ENCODE data around the gene CDH24. TPM values are rescaled to one million over a fixed set of nuclear protein-coding genes. Genes with fewer than 3 reads are reported as not detected.

Gene CDH24
- polyA plus RNA-seq, 2 of the 4 experiments (the other 2 are of a cell fraction): 4.8 to 5.1 TPM

DNA sequence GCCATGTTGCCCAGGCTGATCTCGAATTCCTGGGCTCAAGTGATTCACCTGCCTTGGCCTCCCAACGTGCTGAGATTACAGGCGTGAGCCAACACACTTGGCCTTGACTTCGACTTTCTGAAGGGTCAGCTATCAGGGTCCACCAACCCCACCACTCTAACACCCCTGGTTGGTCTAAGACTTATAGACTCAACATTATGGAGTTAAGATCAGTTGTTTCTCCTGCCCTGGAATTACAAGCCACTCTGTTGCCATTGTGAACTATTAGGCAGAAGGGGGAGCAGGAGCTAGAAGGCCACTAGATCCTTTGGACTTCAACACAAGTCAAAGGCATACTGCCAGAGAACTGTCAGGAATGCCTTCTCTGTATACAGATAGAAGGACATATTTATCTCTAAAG lies 17.2 kb downstream of the CDH24 start (continued):
- TF ChIP-seq, protein P1, sequence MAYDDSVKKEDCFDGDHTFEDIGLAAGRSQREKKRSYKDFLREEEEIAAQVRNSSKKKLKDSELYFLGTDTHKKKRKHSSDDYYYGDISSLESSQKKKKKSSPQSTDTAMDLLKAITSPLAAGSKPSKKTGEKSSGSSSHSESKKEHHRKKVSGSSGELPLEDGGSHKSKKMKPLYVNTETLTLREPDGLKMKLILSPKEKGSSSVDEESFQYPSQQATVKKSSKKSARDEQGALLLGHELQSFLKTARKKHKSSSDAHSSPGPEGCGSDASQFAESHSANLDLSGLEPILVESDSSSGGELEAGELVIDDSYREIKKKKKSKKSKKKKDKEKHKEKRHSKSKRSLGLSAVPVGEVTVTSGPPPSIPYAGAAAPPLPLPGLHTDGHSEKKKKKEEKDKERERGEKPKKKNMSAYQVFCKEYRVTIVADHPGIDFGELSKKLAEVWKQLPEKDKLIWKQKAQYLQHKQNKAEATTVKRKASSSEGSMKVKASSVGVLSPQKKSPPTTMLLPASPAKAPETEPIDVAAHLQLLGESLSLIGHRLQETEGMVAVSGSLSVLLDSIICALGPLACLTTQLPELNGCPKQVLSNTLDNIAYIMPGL (CRISPR knock-in tag; IDR thresholded peaks at IDR 0.05; ENCODE audit: borderline replicate concordance): no peak
- TF ChIP-seq POLR2A (IDR thresholded peaks at IDR 0.05; ENCODE audit: low read length): no peak
- TF ChIP-seq, protein P2, sequence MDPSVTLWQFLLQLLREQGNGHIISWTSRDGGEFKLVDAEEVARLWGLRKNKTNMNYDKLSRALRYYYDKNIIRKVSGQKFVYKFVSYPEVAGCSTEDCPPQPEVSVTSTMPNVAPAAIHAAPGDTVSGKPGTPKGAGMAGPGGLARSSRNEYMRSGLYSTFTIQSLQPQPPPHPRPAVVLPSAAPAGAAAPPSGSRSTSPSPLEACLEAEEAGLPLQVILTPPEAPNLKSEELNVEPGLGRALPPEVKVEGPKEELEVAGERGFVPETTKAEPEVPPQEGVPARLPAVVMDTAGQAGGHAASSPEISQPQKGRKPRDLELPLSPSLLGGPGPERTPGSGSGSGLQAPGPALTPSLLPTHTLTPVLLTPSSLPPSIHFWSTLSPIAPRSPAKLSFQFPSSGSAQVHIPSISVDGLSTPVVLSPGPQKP (IDR thresholded peaks at IDR 0.05; ENCODE audit: low read depth, low read length): no peak

DNA sequence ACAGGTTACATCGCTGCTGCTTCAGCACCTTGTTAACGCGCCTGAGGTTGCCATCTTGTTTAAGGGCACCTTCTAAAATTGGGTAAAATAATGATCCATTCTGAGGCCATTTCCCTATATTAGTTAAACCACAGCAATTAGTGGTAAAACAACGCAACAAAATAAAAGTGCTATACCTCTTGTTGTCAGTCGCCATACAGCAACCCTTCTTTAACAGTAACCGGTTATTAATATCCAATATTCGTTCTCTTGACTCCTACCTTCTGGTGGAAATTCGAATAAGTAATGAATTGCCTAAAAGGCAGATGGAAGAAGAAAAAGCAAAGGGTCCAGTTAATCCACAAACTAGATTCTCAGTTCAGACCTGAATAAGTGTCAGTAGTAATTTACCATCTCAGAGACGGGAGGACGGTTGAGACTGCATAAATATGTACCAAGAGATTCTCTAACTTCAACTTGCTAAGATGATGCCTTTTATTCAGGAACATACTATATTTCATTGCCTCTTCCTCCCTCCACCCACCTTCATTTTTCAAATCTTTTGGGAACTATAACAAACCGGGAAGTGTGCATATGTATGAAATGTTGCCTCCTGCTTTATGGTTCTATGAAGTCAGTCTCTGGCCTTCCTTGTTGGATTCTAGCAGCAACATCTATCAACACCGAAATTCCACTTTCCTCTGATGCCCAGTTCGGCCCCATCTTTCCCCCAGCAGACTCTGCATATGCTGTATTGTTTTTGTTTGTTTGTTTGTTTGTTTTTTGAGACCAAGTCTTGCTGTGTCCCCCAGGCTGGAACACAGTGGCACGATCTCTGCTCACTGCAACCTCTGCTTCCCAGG lies 21.8 kb downstream of the CDH24 start:
- Histone ChIP-seq H3K4me2 (peak overlapping the region; percentile 32), H3K27ac (peak overlapping the region; percentile 89 to 97), H3K9me3 (no peaks in the 10 kb centered on the region), H3K4me3 (no peak overlapping the region), H3K4me1 (peaks cover 13% of the 10 kb centered on the region)
- ATAC-seq: no peak
- DNase-seq (ENCODE audit: low read depth in 1 of 2, low spot score in 1 of 2): no peak
- no peak for TF ChIP-seq FOSB (CRISPR knock-in tag; IDR thresholded peaks at IDR 0.05)
- TF ChIP-seq FOSL2 (IDR thresholded peaks at IDR 0.05): no peak
- no peak for TF ChIP-seq FOSL2 (CRISPR knock-in tag; IDR thresholded peaks at IDR 0.05)
- TF ChIP-seq JUNB (IDR thresholded peaks at IDR 0.05): no peak
- ChIA-PET POLR2A (interaction anchor here (1.0 to 2.1 kb wide), 3 partner anchors 29 to 59 kb away, joined by 4 to 21 read pairs (median 4); partner anchors contain the start of gene ACIN1), CTCF (interaction anchor here (0.9 to 33.8 kb wide), 2 partner anchors 21 to 47 kb away, joined by 3 to 1206 read pairs; partner anchors contain the start of gene AJUBA)
- no peak for FAIRE-seq
- WGBS (ENCODE audit: missing lambda C conversion rate): 73% methylated on average over 14 of the region's 14 CpGs

DNA sequence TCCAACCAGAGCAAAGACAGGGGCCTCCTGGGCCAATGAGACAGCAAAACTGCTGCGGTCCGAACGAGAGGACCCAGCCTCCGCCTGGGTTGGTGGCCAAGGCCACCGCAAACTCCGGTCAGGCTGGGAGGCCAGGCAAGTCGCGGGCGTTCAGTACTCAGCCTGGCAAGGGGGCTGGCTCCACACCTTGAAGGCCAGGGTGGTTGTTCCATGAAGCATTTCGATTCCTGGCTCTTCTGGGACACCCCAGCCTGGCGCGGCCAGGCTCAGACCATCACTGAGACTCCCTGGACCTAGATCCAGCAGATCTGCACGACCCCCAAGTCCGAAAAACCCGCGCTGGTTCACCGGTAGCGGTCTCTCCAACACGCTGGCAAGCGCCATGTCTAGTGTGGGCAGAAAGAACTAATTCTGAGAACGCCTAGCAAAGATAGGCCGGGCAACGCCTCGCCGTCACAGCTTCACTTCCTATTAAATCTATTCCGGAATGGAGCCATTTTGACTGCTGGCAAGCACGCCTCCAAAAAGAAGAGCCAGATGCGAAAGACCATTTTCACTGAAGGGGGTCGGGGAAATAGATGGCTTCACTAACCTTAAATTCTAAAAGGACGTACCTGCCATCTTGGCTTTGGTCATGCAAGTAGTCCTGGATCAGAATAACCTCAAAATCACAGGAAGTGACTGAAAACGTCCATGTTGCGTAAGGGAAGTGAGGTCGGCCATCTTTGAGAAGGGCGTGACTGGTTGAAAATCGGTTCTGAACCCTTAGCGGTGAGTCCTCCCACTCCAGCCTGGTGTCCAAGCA lies 22.6 kb downstream of the CDH24 start, which contains the start of gene PSMB5:
Gene PSMB5 (minus strand): TSS at position 403 of the 805 bp plus-strand sequence. CDS start 19 bp downstream, at position 384.
- ATAC-seq (peak; percentile 97 to 99), DNase-seq (ENCODE audit: low read depth in 1 of 2, low spot score in 1 of 2) (peak; percentile 98), FAIRE-seq (no peak)
- Histone ChIP-seq H3K27ac (peak within 1 kb of the TSS; percentile 89 to 97), H3K4me2 (peak within 1 kb of the TSS; percentile 97), H3K9me3 (no peaks in the 10 kb centered on the region), H3K4me3 (peak within 1 kb of the TSS; percentile 76), H3K4me1 (peaks cover 13% of the 10 kb centered on the region)
- ChIA-PET POLR2A (interaction anchor here (0.7 to 2.1 kb wide), 5 partner anchors 24 to 60 kb away, joined by 4 to 21 read pairs (median 5); partner anchors contain the start of gene ACIN1), CTCF (interaction anchor here (0.9 to 2.4 kb wide), 6 partner anchors 22 to 478 kb away, joined by 3 to 12 read pairs (median 3); partner anchors contain the start of gene CDH24)
- TF ChIP-seq SREBF2 (IDR thresholded peaks at IDR 0.05): no peak
- TF ChIP-seq KDM5A (IDR thresholded peaks at IDR 0.05): peak; percentile 89
- peak; percentile 94 for TF ChIP-seq MAFK (IDR thresholded peaks at IDR 0.05; ENCODE audit: partially characterized antibody)
- peak; percentile 93 for TF ChIP-seq PHF8 (IDR thresholded peaks at IDR 0.05; ENCODE audit: borderline replicate concordance, low read depth)
- TF ChIP-seq SMC3 (IDR thresholded peaks at IDR 0.05): no peak
- no peak for TF ChIP-seq ZNF302 (CRISPR knock-in tag; IDR thresholded peaks at IDR 0.05)
- no peak for TF ChIP-seq EP300 (IDR thresholded peaks at IDR 0.05)
- TF ChIP-seq FOSL2 (IDR thresholded peaks at IDR 0.05): no peak
- TF ChIP-seq FOSL2 (CRISPR knock-in tag; IDR thresholded peaks at IDR 0.05): peak; percentile 28
- TF ChIP-seq, protein P3, sequence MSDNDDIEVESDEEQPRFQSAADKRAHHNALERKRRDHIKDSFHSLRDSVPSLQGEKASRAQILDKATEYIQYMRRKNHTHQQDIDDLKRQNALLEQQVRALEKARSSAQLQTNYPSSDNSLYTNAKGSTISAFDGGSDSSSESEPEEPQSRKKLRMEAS (IDR thresholded peaks at IDR 0.05): peak; percentile 66
- peak; percentile 80 to 89; a peak in 4 of 5 replicates for TF ChIP-seq JUN (IDR thresholded peaks at IDR 0.05)
- peak; percentile 30; the same call in 1 of the 2 replicates for TF ChIP-seq NFE2L2 (conservative IDR thresholded peaks at IDR 0.05; ENCODE audit: low read length)
- peak; percentile 57; the same call in 1 of the 2 replicates for TF ChIP-seq MYC (IDR thresholded peaks at IDR 0.05; ENCODE audit: borderline replicate concordance, low read length)
- peak; percentile 80 for TF ChIP-seq POLR2A (IDR thresholded peaks at IDR 0.05; ENCODE audit: low read length)
- no peak for TF ChIP-seq RARB (CRISPR knock-in tag; IDR thresholded peaks at IDR 0.05)
- no peak for TF ChIP-seq CHD4 (IDR thresholded peaks at IDR 0.05; ENCODE audit: borderline replicate concordance)
- TF ChIP-seq, protein P4, sequence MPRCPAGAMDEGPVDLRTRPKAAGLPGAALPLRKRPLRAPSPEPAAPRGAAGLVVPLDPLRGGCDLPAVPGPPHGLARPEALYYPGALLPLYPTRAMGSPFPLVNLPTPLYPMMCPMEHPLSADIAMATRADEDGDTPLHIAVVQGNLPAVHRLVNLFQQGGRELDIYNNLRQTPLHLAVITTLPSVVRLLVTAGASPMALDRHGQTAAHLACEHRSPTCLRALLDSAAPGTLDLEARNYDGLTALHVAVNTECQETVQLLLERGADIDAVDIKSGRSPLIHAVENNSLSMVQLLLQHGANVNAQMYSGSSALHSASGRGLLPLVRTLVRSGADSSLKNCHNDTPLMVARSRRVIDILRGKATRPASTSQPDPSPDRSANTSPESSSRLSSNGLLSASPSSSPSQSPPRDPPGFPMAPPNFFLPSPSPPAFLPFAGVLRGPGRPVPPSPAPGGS (IDR thresholded peaks at IDR 0.05): peak; percentile 47; the same call in 1 of the 3 replicates
- no peak for TF ChIP-seq FOXS1 (CRISPR knock-in tag; IDR thresholded peaks at IDR 0.05)
- peak; percentile 69 to 91; a peak in 3 of 4 replicates for TF ChIP-seq CEBPB (IDR thresholded peaks at IDR 0.05)
- 0 out of 2 replicates have a peak, but pooled peaks have one; percentile 56 for TF ChIP-seq TP53 (CRISPR knock-in tag; IDR thresholded peaks at IDR 0.05)
- TF ChIP-seq HOXB5 (CRISPR knock-in tag; IDR thresholded peaks at IDR 0.05): 0 out of 2 replicates have a peak, but pooled peaks have one; percentile 40
- no peak for TF ChIP-seq RFX5 (IDR thresholded peaks at IDR 0.05)
- 2% methylated on average over 27 of the region's 36 CpGs for WGBS (ENCODE audit: missing lambda C conversion rate)

All from A549 (cell line).